GM19455 (cell line): ENCODE measurements around the gene FANCC.

ENCODE experiments used
- ATAC-seq: cut with Tn5 transposase; IDR thresholded peaks from one replicate; pipeline ENCODE4 v1.9.1; 2021; ENCODE audit not compliant: unreplicated experiment

The FANCC gene

GRCh38 chr9:95089257-95090022 is 228.1 kb downstream of the FANCC start:
- no peak for ATAC-seq

GRCh38 chr9:95088421-95089161 is 228.9 kb downstream of the FANCC start:
- no peak for ATAC-seq

GRCh38 chr9:95087659-95088242 is 229.8 kb downstream of the FANCC start:
- no peak for ATAC-seq

- no peak for ATAC-seq
Observed at GRCh38 chr9:95086564-95086955, 230.9 kb downstream of the FANCC start.

- ATAC-seq: no peak
Observed at GRCh38 chr9:95085861-95086563, 231.5 kb downstream of the FANCC start.

- ATAC-seq: no peak
Observed at GRCh38 chr9:95085036-95085770, 232.3 kb downstream of the FANCC start.

- ATAC-seq: no peak
Observed at GRCh38 chr9:95084254-95084934, 233.1 kb downstream of the FANCC start.

- ATAC-seq: no peak
Observed at GRCh38 chr9:95083086-95083768, 234.3 kb downstream of the FANCC start.

GRCh38 chr9:95082401-95083084 is 235.0 kb downstream of the FANCC start:
- no peak for ATAC-seq

- ATAC-seq: no peak
Observed at GRCh38 chr9:95081998-95082397, 235.5 kb downstream of the FANCC start.

- ATAC-seq: no peak
Observed at GRCh38 chr9:95080961-95081647, 236.4 kb downstream of the FANCC start.

- ATAC-seq: no peak
Observed at GRCh38 chr9:95079461-95079860, 238.0 kb downstream of the FANCC start.

- ATAC-seq: no peak
Observed at GRCh38 chr9:95078939-95079338, 238.6 kb downstream of the FANCC start.

- no peak for ATAC-seq
Observed at GRCh38 chr9:95078511-95078910, 239.0 kb downstream of the FANCC start.

- ATAC-seq: no peak
Observed at GRCh38 chr9:95077766-95078370, 239.6 kb downstream of the FANCC start.

GRCh38 chr9:95077053-95077765 is 240.3 kb downstream of the FANCC start:
- ATAC-seq: no peak

GRCh38 chr9:95076696-95077052 is 240.8 kb downstream of the FANCC start:
- ATAC-seq: no peak
